GM19467 (cell line): ENCODE results near the gene EPS8L3.
"Not testable (repeated sequence)": the region's sequence is repeated elsewhere in the genome, so short reads cannot be mapped to it uniquely, and the experiment has no call there.

Experiments used
- ATAC-seq: cut with Tn5 transposase; IDR thresholded peaks from one replicate; pipeline ENCODE4 v1.9.1; 2021; ENCODE audit warnings: mild to moderate bottlenecking, moderate library complexity; ENCODE audit not compliant: unreplicated experiment

EPS8L3 gene

GRCh38 chr1:109711593-109712320 is 52.0 kb downstream of the EPS8L3 start, which contains the start of gene GSTM5:
Gene GSTM5 (plus strand): TSS chr1:109712251. CDS start chr1:109712313, 62 bp downstream.
- ATAC-seq = not testable (repeated sequence)

- ATAC-seq = not testable (repeated sequence)
Measured at GRCh38 chr1:109709822-109710221, 53.9 kb downstream of the EPS8L3 start.

- not testable (repeated sequence) for ATAC-seq
Measured at GRCh38 chr1:109708949-109709348, 54.8 kb downstream of the EPS8L3 start.

- no peak for ATAC-seq
Measured at GRCh38 chr1:109705411-109705810, 58.3 kb downstream of the EPS8L3 start.

- ATAC-seq = no peak
Measured at GRCh38 chr1:109704173-109704572, 59.5 kb downstream of the EPS8L3 start.

GRCh38 chr1:109702940-109703339 is 60.8 kb downstream of the EPS8L3 start:
- not testable (repeated sequence) for ATAC-seq
